Sigmoid colon (tissue), 4 donors: ENCODE measurements around the gene AGA.

Source experiments
- CTCF ChIP-seq, 4 experiments: fragments of 450-650 bp in 3 of 4; fragments of 200-600 bp in 1 of 4; IDR thresholded peaks; one replicate each; pipeline ENCODE4 v1.5.1; 2016 to 2019; ENCODE audit warnings: antibody characterized with exemption in 4 of 4, mild to moderate bottlenecking in 3 of 4, moderate library complexity in 2 of 4
- EP300 ChIP-seq, 4 donors: sonication (generic); formaldehyde crosslinking; IDR thresholded peaks; one replicate each; pipeline ENCODE4 v1.6.1; 2017; ENCODE audit warnings: antibody characterized with exemption in 4 of 4
- POLR2A ChIP-seq, 2 donors: fragments of 450-650 bp; IDR thresholded peaks; one replicate each; pipeline ENCODE4 v1.6.1; 2016; ENCODE audit warnings: antibody characterized with exemption in 2 of 2, mild to moderate bottlenecking in 2 of 2, moderate library complexity in 2 of 2
- POLR2AphosphoS5 ChIP-seq, 4 donors: sonication (generic); formaldehyde crosslinking; IDR thresholded peaks; one replicate each; pipeline ENCODE4 v1.6.1; 2017; ENCODE audit warnings: antibody characterized with exemption in 4 of 4

DNA sequence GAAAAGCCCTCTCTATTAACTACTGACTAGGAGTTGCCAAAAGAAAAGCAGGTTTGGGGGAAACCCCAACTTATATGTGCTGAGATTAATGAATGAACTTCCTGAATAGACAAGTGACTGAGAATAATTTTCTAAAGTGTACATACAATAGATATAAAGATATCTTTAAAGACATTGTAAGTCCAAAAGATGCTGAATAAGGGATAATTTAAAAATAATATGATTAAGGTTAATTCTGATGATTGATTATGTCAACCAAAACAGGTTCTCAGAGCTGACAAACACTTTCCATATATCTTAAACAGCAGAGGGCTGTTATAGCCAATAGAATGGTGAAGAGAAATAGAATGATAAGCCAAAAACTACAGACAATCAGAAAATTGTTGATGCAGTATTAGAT, 28.6 kb downstream of the AGA start:
- TF ChIP-seq CTCF (IDR thresholded peaks at IDR 0.05) (no peak), EP300 (IDR thresholded peaks at IDR 0.05) (no peak), POLR2AphosphoS5 (IDR thresholded peaks at IDR 0.05) (no peak), POLR2A (IDR thresholded peaks at IDR 0.05) (no peak)
